HCT116 (cell line): ENCODE data around the gene HAO2. TPM values are rescaled to one million over a fixed set of nuclear protein-coding genes. Genes with fewer than 3 reads are reported as not detected.

Experiments used
- ATAC-seq: fragments of 200-7000 bp; cut with Tn5 transposase; 2 replicates; pipeline ENCODE4 v1.9.1; 2020; ENCODE audit warnings: mild to moderate bottlenecking, moderate library complexity
- BruUV-seq: library from RNA; stranded (reverse); fragments of 400-500 nt; replicated peaks from 2 replicates; lab custom pipeline; 2021; lab: Mats Ljungman, UMichigan
- CTCF ChIA-PET: fragments of 300-600 bp; sonication (Branson Sonifier 250); formaldehyde crosslinking; loops from one replicate; lab custom pipeline; 2021; ENCODE audit warnings: antibody characterized with exemption; lab: Charles Lee
- POLR2A ChIA-PET: fragments of 300-600, 350-600 bp; sonication (Branson Sonifier 250); formaldehyde crosslinking; loops from one replicate; lab custom pipeline; 2021; ENCODE audit warnings: antibody characterized with exemption; lab: Charles Lee
- RAD21 ChIA-PET, 2 experiments: fragments of 300-600 bp; sonication (Branson Sonifier 250); formaldehyde crosslinking; loops; one replicate each; lab custom pipeline; 2023; ENCODE audit warnings: low total read pairs in 2 of 2; ENCODE audit not compliant: uncharacterized antibody in 2 of 2, unreplicated experiment in 2 of 2, low non-redundant PET in 1 of 2; lab: Charles Lee
- DNase-seq: peaks from one replicate; pipeline ENCODE4 v3.0.0-alpha.2; 2010; ENCODE audit warnings: low read depth, low spot score
- H2AFZ ChIP-seq: fragments of 200-600 bp; shearing (Covaris generic), sonication (generic); 2 replicates; pipeline ENCODE4 v1.6.1; 2017; ENCODE audit warnings: low read depth, mixed run types, mixed read lengths, antibody characterized with exemption, low read length; ENCODE audit not compliant: poor library complexity, severe bottlenecking
- H3K27ac ChIP-seq: 2 replicates; pipeline ENCODE4 v1.5.1; 2012; ENCODE audit warnings: low read depth, low read length
- H3K27me3 ChIP-seq: fragments of 200-600 bp; sonication (generic); 2 replicates; pipeline ENCODE4 v1.6.1; 2016; ENCODE audit warnings: mixed run types, low read length, mixed read lengths; ENCODE audit not compliant: insufficient read depth
- H3K36me3 ChIP-seq, 2 experiments: fragments of 200-500 bp in 1 of 2; fragments of 200-600 bp in 1 of 2; sonication (Bioruptor generic) in 1 of 2; sonication (generic) in 1 of 2; 2 replicates each; pipeline versions ENCODE4 v1.5.1 to v1.6.1; 2014 to 2016; ENCODE audit warnings: low read length in 2 of 2, inconsistent platforms in 1 of 2, mixed read lengths in 1 of 2, mixed run types in 1 of 2; ENCODE audit not compliant: insufficient read depth in 2 of 2, control insufficient read depth in 1 of 2
- H3K4me1 ChIP-seq, 2 experiments: fragments of 200-600 bp in 1 of 2; sonication (generic) in 1 of 2; 2 replicates each; pipeline versions ENCODE4 v1.5.1 to v1.6.1; 2012 to 2017; ENCODE audit warnings: low read length in 2 of 2, inconsistent platforms in 1 of 2, mild to moderate bottlenecking in 1 of 2, mixed read lengths in 1 of 2, mixed run types in 1 of 2, moderate library complexity in 1 of 2; ENCODE audit not compliant: insufficient read depth in 2 of 2, control insufficient read depth in 1 of 2
- H3K4me2 ChIP-seq: fragments of 200-600 bp; sonication (generic); 2 replicates; pipeline ENCODE4 v1.6.1; 2017; ENCODE audit warnings: mixed run types, low read length, mixed read lengths
- H3K4me3 ChIP-seq, 2 experiments: fragments of 200-600 bp in 1 of 2; sonication (generic) in 1 of 2; replicated peaks in 1 of 2; 2 replicates each; pipeline ENCODE4 v1.5.1; 2011 to 2016; ENCODE audit warnings: low read length in 2 of 2, control low read depth in 1 of 2, low read depth in 1 of 2, mild to moderate bottlenecking in 1 of 2, mixed read lengths in 1 of 2, mixed run types in 1 of 2
- H3K79me2 ChIP-seq: fragments of 200-600 bp; sonication (generic); 2 replicates; pipeline ENCODE4 v1.6.1; 2017; ENCODE audit warnings: mild to moderate bottlenecking, mixed run types, low read length, moderate library complexity, mixed read lengths; ENCODE audit not compliant: insufficient read depth
- H3K9ac ChIP-seq: fragments of 200-600 bp; sonication (generic); 2 replicates; pipeline ENCODE4 v1.6.1; 2016; ENCODE audit warnings: low read length, mixed read lengths
- H3K9me2 ChIP-seq: fragments of 200-600 bp; sonication (generic), shearing (Covaris generic); 2 replicates; pipeline ENCODE4 v1.6.1; 2017; ENCODE audit warnings: mixed run types, mild to moderate bottlenecking, moderate library complexity; ENCODE audit not compliant: insufficient read depth
- H3K9me3 ChIP-seq, 2 experiments: fragments of 200-500 bp in 1 of 2; fragments of 200-600 bp in 1 of 2; sonication (Bioruptor generic) in 1 of 2; sonication (generic) in 1 of 2; 2 replicates each; pipeline ENCODE4 v1.6.1; 2014 to 2017; ENCODE audit warnings: low read length in 2 of 2, mixed read lengths in 2 of 2, inconsistent platforms in 1 of 2, low read depth in 1 of 2, mild to moderate bottlenecking in 1 of 2, mixed run types in 1 of 2, moderate library complexity in 1 of 2; ENCODE audit not compliant: control insufficient read depth in 1 of 2, insufficient read depth in 1 of 2
- H4K20me1 ChIP-seq: fragments of 200-600 bp; sonication (generic), shearing (Covaris generic); 2 replicates; pipeline ENCODE4 v1.6.1; 2017; ENCODE audit warnings: mixed run types, mild to moderate bottlenecking, moderate library complexity; ENCODE audit not compliant: insufficient read depth
- CTCF ChIP-seq, 3 experiments: fragments of 200-600 bp in 1 of 3; sonication (generic) in 1 of 3; IDR thresholded peaks in 2 of 3; conservative IDR thresholded peaks in 1 of 3; 2 replicates each; pipeline ENCODE4 v1.5.1; 2012 to 2017; ENCODE audit warnings: low read depth in 2 of 3, low read length in 2 of 3, antibody characterized with exemption in 1 of 3, borderline replicate concordance in 1 of 3, control low read depth in 1 of 3, mild to moderate bottlenecking in 1 of 3, mixed read lengths in 1 of 3, mixed run types in 1 of 3, moderate library complexity in 1 of 3; ENCODE audit not compliant: insufficient read depth in 1 of 3
- ELF1 ChIP-seq: IDR thresholded peaks from 2 replicates; pipeline ENCODE4 v1.6.1; 2012; ENCODE audit warnings: low read depth, borderline replicate concordance
- POLR2A ChIP-seq: IDR thresholded peaks from 2 replicates; pipeline ENCODE4 v1.7.0; 2011; ENCODE audit warnings: borderline replicate concordance; ENCODE audit not compliant: insufficient read depth, insufficient read length; ENCODE audit errors: extremely low read depth
- RAD21 ChIP-seq: IDR thresholded peaks from 2 replicates; pipeline ENCODE4 v1.6.1; 2012; ENCODE audit warnings: low read depth, mild to moderate bottlenecking
- ZBTB33 ChIP-seq: IDR thresholded peaks from 2 replicates; pipeline ENCODE4 v1.6.1; 2011; ENCODE audit warnings: mild to moderate bottlenecking, low read length, moderate library complexity; ENCODE audit not compliant: insufficient replicate concordance; ENCODE audit errors: extremely low read depth
- ZFX ChIP-seq: fragments of 450-650 bp; IDR thresholded peaks from 2 replicates; pipeline ENCODE4 v1.6.1; 2017
- intact Hi-C: fragments of 100-400 bp; cut with micrococcal nuclease; formaldehyde crosslinking; loops from 2 replicates; pipeline ENCODE4 v1.10.0; 2022
- total RNA-seq: library from RNA; stranded (reverse); gene quantifications from one replicate; pipeline ENCODE4 v1.2.1, GENCODE V29; 2021; ENCODE audit not compliant: unreplicated experiment

HAO2 gene
- total RNA-seq, 1 experiment from 2014 or later, result not detected

GRCh38 chr1:119367432-119368124, 1.0 kb upstream of the HAO2 start:
- Histone ChIP-seq H3K4me3 (no peak overlapping the region), H3K4me1 (no peaks in the 10 kb centered on the region), H3K36me3 (no peaks in the 10 kb centered on the region), H2AFZ (no peak overlapping the region), H3K27ac (no peak overlapping the region), H4K20me1 (no peaks in the 10 kb centered on the region), H3K79me2 (no peaks in the 10 kb centered on the region), H3K9ac (no peak overlapping the region), H3K9me2 (no peaks in the 10 kb centered on the region), H3K9me3 (no peaks in the 10 kb centered on the region), H3K4me2 (no peak overlapping the region), H3K27me3 (peaks cover 12% of the 10 kb centered on the region; the same call in 1 of the 2 replicates)
- intact Hi-C loops, result loop anchor here (1.0 to 2.0 kb wide), 5 partner anchors 51 to 1290 kb away; no protein-coding TSS in a partner anchor
- no TSS peak for BruUV-seq
- ATAC-seq (peak; percentile 79), DNase-seq (peak; percentile 27)
- ChIA-PET RAD21 (no interaction called here), POLR2A (no interaction called here), CTCF (interaction anchor here (0.7 to 2.9 kb wide), 7 partner anchors 17 to 1290 kb away, joined by 3 to 18 read pairs (median 3); partner anchors contain the start of gene WARS2)
- TF ChIP-seq ZBTB33 (no peak), ZFX (no peak), CTCF (IDR thresholded peaks at IDR 0.05 in 2 of 3, conservative IDR thresholded peaks at IDR 0.05 in 1 of 3; ENCODE audit: borderline replicate concordance in 1 of 3, insufficient read depth in 1 of 3, low read depth in 2 of 3, low read length in 2 of 3) (peak; percentile 69 to 95 (median 87)), ELF1 (no peak), POLR2A (no peak), RAD21 (peak; percentile 84)
